ENCODE data around the gene NACA.
A peak's percentile ranks its signal among the peaks of the same experiment; 100 is the strongest.
"Not testable (repeated sequence)": the region's sequence is repeated elsewhere in the genome, so short reads cannot be mapped to it uniquely, and the experiment has no call there.

Gene NACA

GRCh38 chr12:56749853-56750252 is 24.8 kb upstream of the NACA start:
- H3K4me3 ChIP-seq (ENCODE audit: low read length): no peak overlapping the region
- H3F3A ChIP-seq (ENCODE audit: insufficient read depth, low read length): peaks cover 22% of the 10 kb centered on the region
- TF ChIP-seq EZH2 (optimal IDR thresholded peaks at IDR 0.05; ENCODE audit: low read depth, low read length): no peak
- no peak for TF ChIP-seq EZH2phosphoT487 (IDR thresholded peaks at IDR 0.05; ENCODE audit: low read length)
- no peak for TF ChIP-seq CTCF (IDR thresholded peaks at IDR 0.05; ENCODE audit: low read length)
- no peak for DNase-seq
- H4K20me1 ChIP-seq (ENCODE audit: insufficient read depth, low read length): no peaks in the 10 kb centered on the region
- peak overlapping the region; percentile 3; the same call in 1 of the 2 replicates for H3K9ac ChIP-seq (ENCODE audit: low read length)
- H3K9me3 ChIP-seq (replicated peaks; ENCODE audit: insufficient read depth, low read length): no peaks in the 10 kb centered on the region
- H3K36me3 ChIP-seq (replicated peaks; ENCODE audit: insufficient read depth, low read length): no peaks in the 10 kb centered on the region; the same call in 1 of the 2 replicates
- peak overlapping the region; percentile 25; the same call in 1 of the 2 replicates for H3K27ac ChIP-seq (ENCODE audit: low read length)
- no peaks in the 10 kb centered on the region for H3K27me3 ChIP-seq (replicated peaks; ENCODE audit: insufficient read depth, low read length)
- H3K9me2 ChIP-seq (replicated peaks; ENCODE audit: insufficient read depth, low read length): no peaks in the 10 kb centered on the region
- H3K4me2 ChIP-seq (ENCODE audit: low read depth, low read length): peak overlapping the region; percentile 38
- H3K4me1 ChIP-seq (ENCODE audit: low read length): peaks cover 19% of the 10 kb centered on the region
- H2AFZ ChIP-seq (ENCODE audit: low read length): no peak overlapping the region
- H3K79me2 ChIP-seq (ENCODE audit: low read length): peaks cover 51% of the 10 kb centered on the region

GRCh38 chr12:56749359-56749758 is 24.3 kb upstream of the NACA start:
- Histone ChIP-seq H3K9me2 (replicated peaks; ENCODE audit: insufficient read depth, low read length) (no peaks in the 10 kb centered on the region), H3K36me3 (replicated peaks; ENCODE audit: insufficient read depth, low read length) (no peaks in the 10 kb centered on the region; the same call in 1 of the 2 replicates), H3F3A (ENCODE audit: insufficient read depth, low read length) (peaks cover 22% of the 10 kb centered on the region), H2AFZ (ENCODE audit: low read length) (no peak overlapping the region), H3K27ac (ENCODE audit: low read length) (peak overlapping the region; percentile 25; the same call in 1 of the 2 replicates), H4K20me1 (ENCODE audit: insufficient read depth, low read length) (no peaks in the 10 kb centered on the region), H3K4me2 (ENCODE audit: low read depth, low read length) (peak overlapping the region; percentile 38), H3K79me2 (ENCODE audit: low read length) (peaks cover 51% of the 10 kb centered on the region), H3K9me3 (replicated peaks; ENCODE audit: insufficient read depth, low read length) (no peaks in the 10 kb centered on the region), H3K9ac (ENCODE audit: low read length) (peak overlapping the region; percentile 3; the same call in 1 of the 2 replicates), H3K27me3 (replicated peaks; ENCODE audit: insufficient read depth, low read length) (no peaks in the 10 kb centered on the region), H3K4me3 (ENCODE audit: low read length) (no peak overlapping the region), H3K4me1 (ENCODE audit: low read length) (peaks cover 19% of the 10 kb centered on the region)
- TF ChIP-seq EZH2phosphoT487 (IDR thresholded peaks at IDR 0.05; ENCODE audit: low read length): no peak
- TF ChIP-seq EZH2 (optimal IDR thresholded peaks at IDR 0.05; ENCODE audit: low read depth, low read length): no peak
- TF ChIP-seq CTCF (IDR thresholded peaks at IDR 0.05; ENCODE audit: low read length): no peak
- peak; percentile 19 for DNase-seq

- H3K4me2 ChIP-seq (ENCODE audit: low read depth, low read length): no peak overlapping the region
- H3K9me3 ChIP-seq (replicated peaks; ENCODE audit: insufficient read depth, low read length): no peaks in the 10 kb centered on the region
- no peak overlapping the region for H3K9ac ChIP-seq (ENCODE audit: low read length)
- H3K9me2 ChIP-seq (replicated peaks; ENCODE audit: insufficient read depth, low read length): no peaks in the 10 kb centered on the region
- no peaks in the 10 kb centered on the region for H3K4me1 ChIP-seq (ENCODE audit: low read length)
- no peaks in the 10 kb centered on the region for H3K27me3 ChIP-seq (replicated peaks; ENCODE audit: insufficient read depth, low read length)
- H3K79me2 ChIP-seq (ENCODE audit: low read length): peaks cover 24% of the 10 kb centered on the region
- no peak overlapping the region for H3K4me3 ChIP-seq (ENCODE audit: low read length)
- H3K36me3 ChIP-seq (replicated peaks; ENCODE audit: insufficient read depth, low read length): peaks cover 3% of the 10 kb centered on the region; the same call in 1 of the 2 replicates
- H4K20me1 ChIP-seq (ENCODE audit: insufficient read depth, low read length): no peaks in the 10 kb centered on the region
- H3F3A ChIP-seq (ENCODE audit: insufficient read depth, low read length): peaks cover 22% of the 10 kb centered on the region
- no peak overlapping the region for H2AFZ ChIP-seq (ENCODE audit: low read length)
- TF ChIP-seq EZH2phosphoT487 (IDR thresholded peaks at IDR 0.05; ENCODE audit: low read length) (no peak), CTCF (IDR thresholded peaks at IDR 0.05; ENCODE audit: low read length) (no peak), EZH2 (optimal IDR thresholded peaks at IDR 0.05; ENCODE audit: low read depth, low read length) (no peak)
- no peak for DNase-seq
- no peak overlapping the region for H3K27ac ChIP-seq (ENCODE audit: low read length)
These were observed 3.2 kb upstream of the NACA start for GRCh38 chr12:56728139-56728861.

- H3K9ac ChIP-seq (ENCODE audit: low read length): peak overlapping the region; percentile 96; the same call in 1 of the 2 replicates
- not testable (repeated sequence) for H3K9me2 ChIP-seq (replicated peaks; ENCODE audit: insufficient read depth, low read length); DNase-seq; H3K36me3 ChIP-seq (replicated peaks; ENCODE audit: insufficient read depth, low read length); H3K27me3 ChIP-seq (replicated peaks; ENCODE audit: insufficient read depth, low read length); H2AFZ ChIP-seq (ENCODE audit: low read length); H3K9me3 ChIP-seq (replicated peaks; ENCODE audit: insufficient read depth, low read length)
- peaks cover 19% of the 10 kb centered on the region for H3K4me1 ChIP-seq (ENCODE audit: low read length)
- H3K79me2 ChIP-seq (ENCODE audit: low read length): peaks cover 44% of the 10 kb centered on the region
- H4K20me1 ChIP-seq (ENCODE audit: insufficient read depth, low read length): peaks cover 16% of the 10 kb centered on the region
- H3F3A ChIP-seq (ENCODE audit: insufficient read depth, low read length): peaks cover 40% of the 10 kb centered on the region
- peak overlapping the region; percentile 91 for H3K4me3 ChIP-seq (ENCODE audit: low read length)
- peak overlapping the region; percentile 61 for H3K4me2 ChIP-seq (ENCODE audit: low read depth, low read length)
- H3K27ac ChIP-seq (ENCODE audit: low read length): peak overlapping the region; percentile 75; the same call in 1 of the 2 replicates
These were observed 1.1 kb upstream of the NACA start for GRCh38 chr12:56726196-56726675.

Data from MM.1S (cell line).